Measurements from ENCODE around the gene FRMPD4. TPM values are rescaled to one million over a fixed set of nuclear protein-coding genes. Genes with fewer than 3 reads are reported as not detected.

The FRMPD4 gene
- total RNA-seq, 1 donor, result 1.8 TPM

DNA sequence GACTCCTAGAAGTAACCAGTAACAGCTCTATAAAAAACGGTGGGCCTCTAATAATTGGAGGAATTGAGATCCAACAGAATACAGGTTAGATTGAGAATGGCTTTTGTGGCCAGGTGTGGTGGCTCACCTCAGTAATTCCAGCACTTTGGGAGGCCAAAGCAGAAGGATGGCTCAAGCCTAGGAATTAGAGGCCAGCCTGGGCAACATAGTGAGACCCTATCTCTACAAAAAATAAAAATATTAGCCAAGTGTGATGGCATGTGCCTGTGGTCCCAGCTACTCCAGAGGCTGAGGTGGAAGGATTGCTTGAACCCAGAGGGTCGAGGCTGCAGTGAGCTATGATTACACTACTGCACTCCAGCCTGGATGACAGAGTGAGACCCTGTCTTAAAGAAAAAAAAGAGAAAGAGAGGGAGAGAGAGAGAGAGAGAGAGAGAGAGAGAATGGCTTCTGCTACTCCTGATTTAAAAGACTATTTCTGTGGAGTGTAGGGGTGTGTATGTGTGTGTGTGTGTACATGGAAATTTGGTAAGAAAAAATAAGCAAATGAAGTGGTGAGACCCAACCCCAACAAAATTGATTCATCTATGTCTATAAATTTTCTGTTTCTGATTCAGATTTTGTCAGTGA is 89.3 kb downstream of the FRMPD4 start:
- DNase-seq (ENCODE audit: insufficient read length, low spot score, missing footprints), result no peak
- Histone ChIP-seq H3K9me3 (ENCODE audit: low read depth, low read length) (no peaks in the 10 kb centered on the region), H4K20me1 (ENCODE audit: insufficient read depth, low read length) (no peaks in the 10 kb centered on the region), H3K4me3 (ENCODE audit: insufficient read depth, low read length) (no peak overlapping the region), H2AFZ (ENCODE audit: low read length) (no peak overlapping the region), H3K27me3 (ENCODE audit: insufficient read depth, low read length) (no peaks in the 10 kb centered on the region), H3K27ac (ENCODE audit: low read depth, low read length) (no peak overlapping the region), H3K4me1 (ENCODE audit: insufficient read depth, low read length) (no peaks in the 10 kb centered on the region), H3K79me2 (ENCODE audit: insufficient read depth, low read length) (no peaks in the 10 kb centered on the region), H3K4me2 (ENCODE audit: insufficient read depth, low read length) (no peak overlapping the region), H3K36me3 (ENCODE audit: insufficient read depth, low read length) (no peaks in the 10 kb centered on the region)
- TF ChIP-seq, protein P1, sequence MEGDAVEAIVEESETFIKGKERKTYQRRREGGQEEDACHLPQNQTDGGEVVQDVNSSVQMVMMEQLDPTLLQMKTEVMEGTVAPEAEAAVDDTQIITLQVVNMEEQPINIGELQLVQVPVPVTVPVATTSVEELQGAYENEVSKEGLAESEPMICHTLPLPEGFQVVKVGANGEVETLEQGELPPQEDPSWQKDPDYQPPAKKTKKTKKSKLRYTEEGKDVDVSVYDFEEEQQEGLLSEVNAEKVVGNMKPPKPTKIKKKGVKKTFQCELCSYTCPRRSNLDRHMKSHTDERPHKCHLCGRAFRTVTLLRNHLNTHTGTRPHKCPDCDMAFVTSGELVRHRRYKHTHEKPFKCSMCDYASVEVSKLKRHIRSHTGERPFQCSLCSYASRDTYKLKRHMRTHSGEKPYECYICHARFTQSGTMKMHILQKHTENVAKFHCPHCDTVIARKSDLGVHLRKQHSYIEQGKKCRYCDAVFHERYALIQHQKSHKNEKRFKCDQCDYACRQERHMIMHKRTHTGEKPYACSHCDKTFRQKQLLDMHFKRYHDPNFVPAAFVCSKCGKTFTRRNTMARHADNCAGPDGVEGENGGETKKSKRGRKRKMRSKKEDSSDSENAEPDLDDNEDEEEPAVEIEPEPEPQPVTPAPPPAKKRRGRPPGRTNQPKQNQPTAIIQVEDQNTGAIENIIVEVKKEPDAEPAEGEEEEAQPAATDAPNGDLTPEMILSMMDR (IDR thresholded peaks at IDR 0.05; ENCODE audit: extremely low read depth, low read depth, low read length), result no peak

DNA sequence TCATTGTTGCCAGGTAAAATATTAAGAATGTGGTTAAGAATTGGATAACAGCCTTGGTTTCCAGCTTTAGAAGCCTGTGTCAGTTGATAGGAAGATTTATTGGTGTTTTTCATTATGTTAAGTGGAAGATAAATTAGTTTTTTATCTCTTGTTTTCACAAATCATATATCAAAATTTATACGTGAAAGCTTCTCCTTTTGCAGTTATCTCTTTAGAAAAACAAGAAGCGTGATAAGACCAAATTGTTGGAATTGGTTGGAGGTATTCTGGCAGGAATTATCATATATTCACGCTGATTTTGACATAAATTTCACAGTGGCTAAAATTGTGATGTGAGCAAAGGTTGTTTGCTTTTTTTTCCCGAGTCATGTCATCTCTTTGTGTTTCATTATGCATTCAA is 90.6 kb downstream of the FRMPD4 start:
- H4K20me1 ChIP-seq (ENCODE audit: insufficient read depth, low read length), result no peaks in the 10 kb centered on the region
- no peaks in the 10 kb centered on the region for H3K79me2 ChIP-seq (ENCODE audit: insufficient read depth, low read length)
- no peak overlapping the region for H3K27ac ChIP-seq (ENCODE audit: low read depth, low read length)
- no peaks in the 10 kb centered on the region for H3K4me1 ChIP-seq (ENCODE audit: insufficient read depth, low read length)
- DNase-seq (ENCODE audit: insufficient read length, low spot score, missing footprints), result no peak
- no peaks in the 10 kb centered on the region for H3K27me3 ChIP-seq (ENCODE audit: insufficient read depth, low read length)
- peaks cover 3% of the 10 kb centered on the region for H3K9me3 ChIP-seq (ENCODE audit: low read depth, low read length)
- H3K4me3 ChIP-seq (ENCODE audit: insufficient read depth, low read length), result no peak overlapping the region
- H3K4me2 ChIP-seq (ENCODE audit: insufficient read depth, low read length), result no peak overlapping the region
- H3K36me3 ChIP-seq (ENCODE audit: insufficient read depth, low read length), result no peaks in the 10 kb centered on the region
- TF ChIP-seq, protein P1 (IDR thresholded peaks at IDR 0.05; ENCODE audit: extremely low read depth, low read depth, low read length), result no peak
- no peak overlapping the region for H2AFZ ChIP-seq (ENCODE audit: low read length)

DNA sequence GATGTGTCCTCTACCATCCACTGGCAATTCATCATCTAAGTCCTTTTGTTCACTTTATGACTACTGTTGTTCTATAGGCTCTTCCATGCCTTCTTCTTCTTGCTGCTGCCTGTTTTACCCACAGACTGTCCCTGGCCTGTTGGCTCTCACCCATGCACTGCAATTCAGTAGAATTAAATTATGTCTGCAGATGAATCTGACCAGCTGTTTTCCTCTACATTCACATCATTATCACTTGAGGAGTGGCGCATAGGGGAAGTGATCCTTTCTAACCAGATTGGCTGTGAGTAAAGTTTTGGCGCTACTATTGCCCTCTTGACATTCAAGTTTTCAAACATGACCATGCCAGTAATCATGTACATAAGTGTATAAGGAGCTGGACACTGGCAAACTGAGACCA is 91.7 kb downstream of the FRMPD4 start:
- Histone ChIP-seq H3K4me1 (ENCODE audit: insufficient read depth, low read length) (peaks cover 2% of the 10 kb centered on the region), H3K4me3 (ENCODE audit: insufficient read depth, low read length) (no peak overlapping the region), H3K36me3 (ENCODE audit: insufficient read depth, low read length) (no peaks in the 10 kb centered on the region), H3K79me2 (ENCODE audit: insufficient read depth, low read length) (no peaks in the 10 kb centered on the region), H4K20me1 (ENCODE audit: insufficient read depth, low read length) (no peaks in the 10 kb centered on the region), H3K4me2 (ENCODE audit: insufficient read depth, low read length) (no peak overlapping the region), H2AFZ (ENCODE audit: low read length) (no peak overlapping the region), H3K27me3 (ENCODE audit: insufficient read depth, low read length) (no peaks in the 10 kb centered on the region), H3K9me3 (ENCODE audit: low read depth, low read length) (peaks cover 3% of the 10 kb centered on the region), H3K27ac (ENCODE audit: low read depth, low read length) (no peak overlapping the region)
- DNase-seq (ENCODE audit: insufficient read length, low spot score, missing footprints), result no peak
- TF ChIP-seq, protein P1 (IDR thresholded peaks at IDR 0.05; ENCODE audit: extremely low read depth, low read depth, low read length), result no peak

DNA sequence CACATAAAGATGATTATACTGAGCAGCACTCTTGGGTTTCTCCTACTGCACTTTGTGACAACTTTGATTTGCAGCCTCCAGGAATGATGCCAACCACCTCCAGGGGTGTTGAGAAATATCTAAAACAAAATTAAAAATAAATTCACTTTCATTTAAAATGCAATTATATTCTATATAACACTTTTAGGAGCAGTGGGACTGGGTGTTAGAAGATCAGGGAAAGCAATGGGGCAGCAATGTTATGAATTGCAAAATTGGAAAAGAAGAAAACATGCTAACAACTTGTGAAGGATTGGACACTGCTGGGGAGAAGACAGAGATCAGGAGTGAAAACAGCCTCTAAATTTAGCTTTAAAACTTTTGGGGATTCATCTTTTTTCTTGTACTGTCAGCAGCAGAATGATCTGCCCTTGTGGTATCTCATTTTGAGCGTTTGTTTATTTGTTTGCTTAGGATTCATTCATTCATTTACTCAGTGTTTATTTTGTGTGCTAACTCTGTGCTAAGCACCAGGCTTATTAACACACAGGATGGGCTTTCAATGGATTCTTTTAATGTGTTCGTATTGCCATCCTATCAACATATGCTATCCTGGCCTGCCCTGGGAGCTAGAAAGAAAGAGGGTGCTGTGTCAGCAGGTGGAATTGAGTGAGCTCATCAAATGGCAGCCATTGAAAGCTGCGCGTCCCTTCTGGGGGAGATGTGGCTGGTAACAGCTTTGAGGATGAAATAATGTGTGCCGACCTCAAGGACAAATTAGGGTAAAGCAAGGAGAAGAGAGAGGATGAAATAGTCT is 96.5 kb downstream of the FRMPD4 start:
- Histone ChIP-seq H3K27me3 (ENCODE audit: insufficient read depth, low read length) (no peaks in the 10 kb centered on the region), H3K79me2 (ENCODE audit: insufficient read depth, low read length) (no peaks in the 10 kb centered on the region), H3K4me3 (ENCODE audit: insufficient read depth, low read length) (no peak overlapping the region), H3K4me1 (ENCODE audit: insufficient read depth, low read length) (peaks cover 4% of the 10 kb centered on the region), H3K4me2 (ENCODE audit: insufficient read depth, low read length) (no peak overlapping the region), H2AFZ (ENCODE audit: low read length) (no peak overlapping the region), H3K36me3 (ENCODE audit: insufficient read depth, low read length) (no peaks in the 10 kb centered on the region), H3K27ac (ENCODE audit: low read depth, low read length) (no peak overlapping the region), H3K9me3 (ENCODE audit: low read depth, low read length) (peaks cover 3% of the 10 kb centered on the region), H4K20me1 (ENCODE audit: insufficient read depth, low read length) (no peaks in the 10 kb centered on the region)
- TF ChIP-seq, protein P1 (IDR thresholded peaks at IDR 0.05; ENCODE audit: extremely low read depth, low read depth, low read length), result no peak
- DNase-seq (ENCODE audit: insufficient read length, low spot score, missing footprints), result no peak

Data from osteoblast (primary cell).